Nucleus accumbens (tissue), 56 donors: ENCODE measurements around the gene ING5.
A peak's percentile ranks its signal among the peaks of the same experiment; 100 is the strongest.
"Not testable (repeated sequence)": the region's sequence is repeated elsewhere in the genome, so short reads cannot be mapped to it uniquely, and the experiment has no call there.

Source experiments
- DNase-seq, 56 donors: peaks; one replicate each; lab custom pipeline; 2025; lab: John Stamatoyannopoulos, UW

Gene ING5

GRCh38 chr2:241701399-241702154, at the start of gene ING5:
ING5 (plus strand) TSS chr2:241702039; CDS start chr2:241702066, 27 bp downstream.
- DNase-seq, result peak; percentile 47 to 96 (median 86)

DNA sequence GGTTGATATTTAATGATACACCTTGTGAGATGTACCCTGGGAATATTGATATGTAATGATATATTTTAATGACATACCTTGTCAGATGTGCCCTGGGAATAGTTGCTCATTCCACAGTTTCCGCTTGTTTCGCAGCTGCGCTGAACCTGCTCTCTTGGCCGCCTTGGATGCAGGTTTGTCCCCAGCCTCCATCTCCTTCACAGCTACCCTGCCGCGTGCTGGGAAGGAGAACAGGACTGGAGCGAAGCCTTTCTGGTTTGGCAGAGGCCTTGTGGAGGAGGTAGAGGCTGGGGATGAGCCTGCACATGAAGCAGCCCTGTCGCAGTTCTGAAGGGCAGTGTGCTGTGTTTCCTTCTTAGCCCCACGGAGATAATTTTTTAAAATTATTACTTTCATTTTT, 49.7 kb upstream of the ING5 start:
- no peak for DNase-seq

GRCh38 chr2:241652722-241653121, 49.1 kb upstream of the ING5 start:
- DNase-seq, result no peak

- no peak for DNase-seq
These were observed 48.6 kb upstream of the ING5 start for GRCh38 chr2:241653210-241653750.

DNA sequence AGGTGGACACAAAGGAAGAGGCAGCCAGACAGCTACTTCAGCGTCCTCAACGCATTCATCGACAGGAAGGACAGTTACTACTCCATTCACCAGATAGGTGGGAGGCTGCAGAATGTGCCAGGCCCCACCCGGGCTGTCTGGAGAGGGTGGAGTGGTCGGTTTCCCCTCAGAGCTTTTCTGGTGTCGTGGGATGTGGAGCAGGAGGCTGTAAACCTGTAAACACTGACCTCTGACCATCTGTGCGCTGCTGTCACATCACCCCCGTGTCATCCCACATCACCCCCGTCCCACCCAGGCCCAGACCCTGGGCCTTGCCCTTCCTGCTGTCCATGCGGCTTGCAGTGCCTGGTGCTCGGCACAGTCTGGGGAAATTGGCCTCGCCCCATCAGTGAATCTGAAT, 47.3 kb upstream of the ING5 start:
- no peak for DNase-seq

DNA sequence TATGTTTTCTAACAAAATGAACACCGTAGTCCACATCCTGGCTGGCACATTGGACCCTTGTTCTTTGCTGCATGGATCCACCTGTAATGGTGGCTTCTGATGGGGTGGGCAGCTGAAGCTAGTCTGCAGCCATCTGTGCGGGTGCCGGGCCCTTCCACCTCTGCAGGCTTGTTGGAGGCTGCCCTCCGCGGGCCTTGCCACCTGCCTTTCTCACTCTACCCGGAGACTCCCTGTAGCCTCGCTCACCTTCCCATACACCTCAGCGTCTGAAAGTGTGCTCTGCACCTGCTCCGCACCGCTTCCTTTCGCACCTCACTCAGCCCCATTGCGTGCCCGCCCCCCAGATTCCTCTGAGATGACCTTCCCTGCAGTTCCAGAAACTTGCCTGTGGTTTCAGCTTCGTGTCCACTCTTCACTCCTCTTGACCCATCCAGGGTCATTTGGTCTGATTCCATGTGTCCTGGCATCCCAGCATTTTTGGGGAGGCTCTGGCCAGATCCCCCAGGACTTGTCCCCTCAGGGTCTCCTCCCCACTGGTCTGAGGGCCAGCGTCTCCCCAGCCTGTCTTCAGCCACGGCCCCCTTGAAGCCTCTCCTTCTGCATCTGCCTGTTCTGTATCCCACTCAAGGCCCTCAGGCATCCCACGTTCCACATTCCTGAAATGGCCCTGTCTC, 46.2 kb upstream of the ING5 start:
- DNase-seq, result no peak

GRCh38 chr2:241656190-241656741, 45.6 kb upstream of the ING5 start:
- no peak for DNase-seq

- no peak for DNase-seq
These were observed 44.0 kb upstream of the ING5 start for GRCh38 chr2:241657786-241658254.

DNA sequence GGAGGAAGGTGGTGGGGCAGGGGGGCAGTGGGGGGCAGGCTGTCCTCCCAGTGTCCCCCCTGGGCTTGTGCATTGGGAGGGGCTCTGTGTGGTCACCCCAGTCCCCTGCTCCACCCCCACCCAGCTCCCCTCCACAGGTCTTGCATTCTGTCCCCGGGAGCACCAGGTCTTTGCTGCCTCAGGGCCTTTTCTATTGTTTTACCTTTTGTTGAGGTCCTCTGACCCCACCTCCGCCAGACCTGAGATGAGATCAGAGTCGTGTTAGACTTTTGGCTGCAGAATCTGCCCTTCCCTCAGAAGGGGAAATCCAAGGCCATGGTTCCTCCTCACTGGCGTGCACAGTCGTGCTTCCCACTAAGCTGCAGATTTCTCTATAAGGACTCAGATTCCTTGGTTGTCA, 43.5 kb upstream of the ING5 start:
- DNase-seq, result no peak

GRCh38 chr2:241659150-241659739, 42.6 kb upstream of the ING5 start:
- peak in 48 of 56 donors; percentile 4 to 82 (median 45) for DNase-seq

- no peak for DNase-seq
These were observed 41.1 kb upstream of the ING5 start for GRCh38 chr2:241660593-241661213.

GRCh38 chr2:241662731-241663130, 39.1 kb upstream of the ING5 start:
- not testable (repeated sequence) for DNase-seq

DNA sequence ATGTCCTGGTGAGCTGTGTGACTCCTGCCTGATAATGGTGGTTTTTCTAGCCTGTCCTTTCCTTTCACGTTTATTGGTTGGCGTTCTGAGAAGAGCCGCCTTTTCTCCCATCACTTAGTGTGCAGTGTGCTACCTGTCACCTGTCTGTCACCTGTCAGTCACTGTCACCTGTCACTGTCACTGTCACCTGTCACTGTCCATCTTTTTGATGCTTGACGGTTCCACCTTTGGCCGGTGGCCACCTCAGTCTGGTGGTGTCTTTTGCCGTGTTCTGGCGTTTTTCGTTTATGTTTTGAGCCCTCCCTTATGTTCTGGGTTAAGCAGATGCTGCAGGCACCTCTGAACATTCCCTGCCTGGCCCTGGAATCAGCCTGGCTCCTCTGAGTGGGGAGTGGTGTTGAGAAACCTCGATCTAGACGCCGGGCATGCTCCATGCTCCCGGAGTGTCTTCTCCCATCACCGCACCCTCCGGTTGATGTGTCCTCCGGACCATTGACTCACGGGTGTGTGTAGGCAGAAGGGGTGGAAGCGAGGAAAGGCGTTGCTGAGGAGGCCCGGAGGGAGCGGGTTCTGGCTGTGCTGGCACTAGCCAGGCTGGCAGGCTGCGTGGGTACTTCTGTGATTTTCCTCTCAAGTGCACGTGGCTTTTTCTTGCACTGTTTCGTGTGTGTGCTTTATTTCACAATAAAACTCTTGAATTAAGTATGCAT, 36.0 kb upstream of the ING5 start:
- peak in 25 of 56 donors; percentile 2 to 69 (median 28) for DNase-seq

DNA sequence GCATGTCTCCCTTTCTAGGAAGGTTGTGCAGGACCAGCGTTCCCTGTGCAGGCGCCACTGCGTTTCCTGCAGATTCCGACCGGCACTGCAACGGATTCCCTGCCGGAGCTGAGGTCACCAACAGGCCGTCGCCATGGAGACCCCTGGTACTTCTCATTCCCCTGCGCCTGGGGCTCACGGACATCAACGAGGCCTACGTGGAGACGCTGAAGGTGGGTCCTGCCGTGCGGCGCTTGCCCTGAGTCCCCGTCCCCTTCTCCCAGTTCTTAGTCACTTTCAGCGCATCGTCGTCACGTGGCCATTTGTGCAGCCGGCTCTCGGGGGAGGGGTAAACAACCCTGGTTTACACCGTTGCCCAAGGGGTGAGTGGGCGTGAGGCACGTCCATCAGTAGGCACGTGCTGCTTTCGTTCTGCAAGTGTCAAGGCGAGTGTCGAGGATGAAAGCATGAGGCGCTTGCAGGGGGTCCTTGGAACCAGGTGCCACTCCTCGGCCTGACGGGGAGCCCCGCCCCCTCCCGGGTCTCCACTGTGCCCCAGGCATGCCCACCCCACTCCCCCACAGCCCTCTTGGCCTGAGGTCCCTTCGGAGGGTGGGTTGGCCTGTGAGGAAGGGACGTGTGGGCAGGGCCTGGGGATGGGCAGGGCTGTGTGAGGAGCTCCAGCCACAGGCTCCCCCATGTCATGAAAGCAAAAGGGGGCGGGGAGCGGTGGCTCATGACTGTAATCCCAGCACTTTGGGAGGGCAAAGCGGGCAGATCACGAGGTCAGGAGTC, 35.0 kb upstream of the ING5 start:
- DNase-seq, result peak in 10 of 56 donors; percentile 7 to 49 (median 24)

DNA sequence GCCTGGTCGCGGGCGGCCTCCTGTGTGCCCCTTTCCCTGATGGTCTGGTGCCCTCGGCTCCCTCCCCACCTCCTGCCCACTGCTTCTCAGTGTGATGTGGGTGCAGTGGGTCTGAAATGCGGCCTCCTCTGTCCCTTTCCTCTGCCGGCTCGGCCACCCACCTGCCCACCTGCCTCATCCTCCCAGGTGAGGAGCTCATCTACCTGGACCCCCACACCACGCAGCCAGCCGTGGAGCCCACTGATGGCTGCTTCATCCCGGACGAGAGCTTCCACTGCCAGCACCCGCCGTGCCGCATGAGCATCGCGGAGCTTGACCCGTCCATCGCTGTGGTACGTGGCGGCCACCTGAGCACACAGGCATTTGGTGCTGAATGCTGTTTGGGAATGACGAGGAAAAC, 33.5 kb upstream of the ING5 start:
- DNase-seq, result no peak

DNA sequence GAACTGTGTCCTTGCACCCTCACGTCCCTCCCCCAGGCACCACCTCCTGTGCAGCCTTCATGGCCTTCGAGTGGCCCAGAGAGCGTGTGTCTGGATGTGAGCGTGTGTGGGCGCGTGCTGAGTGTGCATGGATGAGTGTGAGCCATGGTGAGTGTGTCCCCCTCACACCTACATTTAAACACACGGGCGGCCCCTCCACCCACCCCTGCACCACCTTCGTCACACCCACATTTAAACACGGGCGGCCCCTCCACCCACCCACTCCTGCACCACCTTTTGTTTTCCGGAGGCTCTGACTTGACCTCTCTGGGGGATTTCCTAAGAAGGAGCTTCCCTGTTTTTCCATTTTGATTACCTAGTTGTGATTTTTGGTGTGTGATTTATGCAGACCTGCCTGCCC, 33.0 kb upstream of the ING5 start:
- no peak for DNase-seq

DNA sequence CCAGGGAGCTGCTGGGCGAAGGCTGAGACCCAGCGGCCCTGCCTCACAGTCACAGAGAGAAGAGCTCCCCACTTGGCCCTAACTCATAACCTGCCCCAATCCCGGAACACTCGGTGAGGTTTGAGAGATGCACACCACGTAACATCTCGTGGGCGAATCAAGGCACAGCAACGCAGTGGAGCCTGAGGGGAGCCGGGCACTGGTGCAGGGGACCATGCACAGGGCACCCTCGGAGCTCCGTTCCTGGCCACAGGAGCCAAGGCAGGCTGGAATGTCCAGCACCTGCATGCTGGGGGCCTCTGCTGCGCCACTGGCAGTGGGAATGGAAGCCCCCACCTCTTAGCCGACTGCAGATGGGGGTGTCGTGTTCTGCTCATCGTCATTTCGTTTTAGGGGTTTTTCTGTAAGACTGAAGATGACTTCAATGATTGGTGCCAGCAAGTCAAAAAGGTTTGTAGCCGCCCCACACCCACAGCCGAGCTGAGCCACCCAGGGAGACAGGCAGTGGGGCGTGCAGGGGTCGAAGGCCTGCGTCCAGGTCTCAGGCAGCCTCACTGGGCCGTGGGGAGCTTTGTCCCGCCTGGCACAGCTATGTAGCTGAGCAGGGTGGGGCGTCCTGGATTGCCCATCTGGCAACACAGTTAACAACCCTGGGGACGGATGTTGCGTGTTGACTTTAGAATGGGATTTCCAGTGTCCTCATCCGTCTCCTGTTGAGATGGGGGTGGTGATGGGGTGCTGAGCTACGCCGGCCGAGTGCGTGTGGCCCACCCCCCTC, 31.3 kb upstream of the ING5 start:
- DNase-seq, result no peak
